H1 (cell line): ENCODE results near the gene KCNH8. TPM values are rescaled to one million over a fixed set of nuclear protein-coding genes. Genes with fewer than 3 reads are reported as not detected.

ENCODE experiments used
- HDAC2 ChIP-seq, 2 experiments: fragments of 300-600 bp in 1 of 2; sonication (generic) in 1 of 2; IDR thresholded peaks; 2 replicates each; pipeline ENCODE4 v1.6.1; 2011 to 2012; ENCODE audit warnings: low read depth in 2 of 2, low read length in 2 of 2, mild to moderate bottlenecking in 2 of 2, moderate library complexity in 2 of 2, borderline replicate concordance in 1 of 2, inconsistent platforms in 1 of 2
- POU5F1 ChIP-seq: IDR thresholded peaks from 2 replicates; pipeline ENCODE4 v1.6.1; 2011; ENCODE audit warnings: low read depth, mild to moderate bottlenecking, low read length, moderate library complexity
- SAP30 ChIP-seq: fragments of 300-600 bp; sonication (generic); IDR thresholded peaks from 2 replicates; pipeline ENCODE4 v1.7.1; 2012; ENCODE audit warnings: low read length, moderate library complexity, mild to moderate bottlenecking, inconsistent platforms; ENCODE audit not compliant: insufficient read depth, insufficient replicate concordance
- TAF7 ChIP-seq: optimal IDR thresholded peaks from 2 replicates; pipeline ENCODE3; 2011; ENCODE audit warnings: low read depth, mild to moderate bottlenecking, inconsistent platforms, low read length, moderate library complexity, borderline replicate concordance
- TCF12 ChIP-seq: IDR thresholded peaks from 2 replicates; pipeline ENCODE4 v1.6.1; 2011; ENCODE audit warnings: low read depth, mild to moderate bottlenecking, low read length
- USF2 ChIP-seq: IDR thresholded peaks from 2 replicates; pipeline ENCODE4 v1.6.1; 2011; ENCODE audit warnings: low read length, improper control_type of control experiment
- polyA plus RNA-seq, 7 experiments: library from polyadenylated mRNA; depleted of rRNA in 3 of 7; stranded (reverse) in 5 of 7; unstranded in 2 of 7; fragments of >200 nt in 5 of 7; fragments of 200-250 nt in 2 of 7; gene quantifications; 1 replicate in 5 of 7; 2 replicates in 1 of 7; 4 replicates in 1 of 7; pipeline versions ENCODE4 v1.2.1 to v1.2.3, GENCODE V29; 2011 to 2013; ENCODE audit warnings: missing spikeins in 2 of 7, mixed read lengths in 2 of 7
- total RNA-seq: library from RNA; stranded (reverse); fragmentation: NEBNext Ultra II Directional; extraction: Animal tissue kit (Norgen Biotek cat#: 25700); gene quantifications from 2 replicates; pipeline ENCODE4 v1.2.1, GENCODE V29; 2021

The KCNH8 gene
- total and polyA plus RNA-seq, 2 of the 8 experiments (the other 6 are each of a cell fraction or from before 2014, with no cell fraction given), result 2.2 to 2.4 TPM

DNA sequence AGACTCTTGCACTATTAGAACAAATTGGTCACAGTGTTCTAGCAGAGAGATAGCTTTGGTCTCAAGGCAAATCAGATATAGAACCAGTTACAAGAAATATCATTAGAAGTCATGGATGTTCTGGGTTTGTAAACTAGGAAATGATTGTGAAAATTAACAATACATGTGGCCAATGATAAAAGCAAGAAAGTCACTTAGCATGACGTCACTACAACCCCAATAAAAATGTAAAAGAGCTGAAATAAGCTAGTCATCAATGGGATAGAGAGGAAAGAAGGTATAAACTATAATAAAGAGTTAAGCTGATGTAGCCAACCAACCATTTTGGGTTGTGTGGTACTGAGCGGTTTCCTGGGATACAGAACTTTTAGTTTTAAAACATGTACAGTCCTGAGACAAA, 32.1 kb upstream of the KCNH8 start (continued):
- TF ChIP-seq HDAC2 (IDR thresholded peaks at IDR 0.05; ENCODE audit: borderline replicate concordance in 1 of 2, low read depth in 2 of 2, low read length in 2 of 2) (no peak), TAF7 (no peak), SAP30 (no peak), TCF12 (no peak), USF2 (no peak), POU5F1 (no peak)
